Transverse colon (tissue), 3 donors: ENCODE results near the gene TVP23C.
"Not testable (repeated sequence)": the region's sequence is repeated elsewhere in the genome, so short reads cannot be mapped to it uniquely, and the experiment has no call there.

Source experiments
- CTCF ChIP-seq, 5 experiments: fragments of 200-600 bp in 3 of 5; fragments of 450-650 bp in 2 of 5; sonication (generic) in 3 of 5; IDR thresholded peaks; 1 replicate in 2 of 5; 2 replicates in 3 of 5; pipeline ENCODE4 v1.5.1; 2016 to 2017; ENCODE audit warnings: antibody characterized with exemption in 5 of 5, inconsistent platforms in 3 of 5, mild to moderate bottlenecking in 2 of 5, moderate library complexity in 1 of 5
- POLR2A ChIP-seq: fragments of 450-650 bp; IDR thresholded peaks from one replicate; pipeline ENCODE4 v1.6.1; 2016; ENCODE audit warnings: antibody characterized with exemption, mild to moderate bottlenecking, moderate library complexity

- not testable (repeated sequence) for TF ChIP-seq POLR2A; CTCF (IDR thresholded peaks at IDR 0.05)
These were observed 30.2 kb downstream of the TVP23C start for GRCh38 chr17:15533122-15533521.
